ENCODE measurements around the gene B4GALT6. TPM values are rescaled to one million over a fixed set of nuclear protein-coding genes. Genes with fewer than 3 reads are reported as not detected.

B4GALT6 gene
- total and polyA plus RNA-seq, 10 of the 15 experiments (the other 5 are each of a cell fraction or from before 2014, with no cell fraction given): 11.9 to 47.4 (median 18.0) TPM

DNA sequence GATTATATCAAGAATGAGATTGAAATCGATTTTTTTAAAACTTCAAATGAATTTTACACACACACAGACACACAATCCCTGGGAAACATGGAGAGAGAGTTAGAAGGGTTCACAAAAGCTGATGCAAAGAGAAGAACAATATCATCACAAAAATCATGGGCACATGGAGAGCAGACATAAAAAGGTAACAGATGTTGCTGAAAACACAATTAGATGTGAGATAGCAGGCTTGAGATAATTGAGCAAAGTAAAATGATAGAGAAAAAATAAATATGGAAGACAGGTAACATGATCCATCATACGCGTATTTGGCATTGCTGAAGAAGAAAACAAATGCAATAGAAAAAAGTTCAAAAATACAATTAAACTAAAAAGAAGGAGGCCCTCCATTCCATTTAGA lies 11.6 kb upstream of the B4GALT6 start:
- intact Hi-C loops (cut with micrococcal nuclease; ENCODE audit: unreplicated experiment): no loop called here

More for the DNA sequence above, 11.6 kb upstream of the B4GALT6 start:
- ATAC-seq (no peak), DNase-seq (ENCODE audit: low read depth, low spot score) (no peak), FAIRE-seq (no peak)
- in situ Hi-C loops (cut with MboI): no loop called here
- no peaks in the 10 kb centered on the region for H4K20me1 ChIP-seq (ENCODE audit: control insufficient read depth, insufficient read depth)
- TF ChIP-seq TAF1 (IDR thresholded peaks at IDR 0.05; ENCODE audit: borderline replicate concordance, low read depth, low read length) (no peak), CHD2 (IDR thresholded peaks at IDR 0.05; ENCODE audit: borderline replicate concordance, low read depth, low read length) (no peak), JUND (IDR thresholded peaks at IDR 0.05; ENCODE audit: low read depth, low read length) (no peak), FOXK2 (IDR thresholded peaks at IDR 0.05) (no peak), YY1 (IDR thresholded peaks at IDR 0.05; ENCODE audit: low read depth, low read length) (no peak), MTA2 (IDR thresholded peaks at IDR 0.05; ENCODE audit: low read depth) (no peak), ZNF274 (IDR thresholded peaks at IDR 0.05; ENCODE audit: insufficient read depth, insufficient read length) (no peak), NFYA (IDR thresholded peaks at IDR 0.05; ENCODE audit: borderline replicate concordance, low read depth, low read length) (no peak)
- TF ChIP-seq, protein P1, sequence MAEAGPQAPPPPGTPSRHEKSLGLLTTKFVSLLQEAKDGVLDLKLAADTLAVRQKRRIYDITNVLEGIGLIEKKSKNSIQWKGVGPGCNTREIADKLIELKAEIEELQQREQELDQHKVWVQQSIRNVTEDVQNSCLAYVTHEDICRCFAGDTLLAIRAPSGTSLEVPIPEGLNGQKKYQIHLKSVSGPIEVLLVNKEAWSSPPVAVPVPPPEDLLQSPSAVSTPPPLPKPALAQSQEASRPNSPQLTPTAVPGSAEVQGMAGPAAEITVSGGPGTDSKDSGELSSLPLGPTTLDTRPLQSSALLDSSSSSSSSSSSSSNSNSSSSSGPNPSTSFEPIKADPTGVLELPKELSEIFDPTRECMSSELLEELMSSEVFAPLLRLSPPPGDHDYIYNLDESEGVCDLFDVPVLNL (IDR thresholded peaks at IDR 0.05; ENCODE audit: low read depth, low read length): no peak
- TF ChIP-seq, protein P2, sequence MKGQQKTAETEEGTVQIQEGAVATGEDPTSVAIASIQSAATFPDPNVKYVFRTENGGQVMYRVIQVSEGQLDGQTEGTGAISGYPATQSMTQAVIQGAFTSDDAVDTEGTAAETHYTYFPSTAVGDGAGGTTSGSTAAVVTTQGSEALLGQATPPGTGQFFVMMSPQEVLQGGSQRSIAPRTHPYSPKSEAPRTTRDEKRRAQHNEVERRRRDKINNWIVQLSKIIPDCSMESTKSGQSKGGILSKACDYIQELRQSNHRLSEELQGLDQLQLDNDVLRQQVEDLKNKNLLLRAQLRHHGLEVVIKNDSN (IDR thresholded peaks at IDR 0.05; ENCODE audit: borderline replicate concordance, extremely low read length, insufficient read depth, low read depth, low read length): no peak
- TF ChIP-seq, protein P3, sequence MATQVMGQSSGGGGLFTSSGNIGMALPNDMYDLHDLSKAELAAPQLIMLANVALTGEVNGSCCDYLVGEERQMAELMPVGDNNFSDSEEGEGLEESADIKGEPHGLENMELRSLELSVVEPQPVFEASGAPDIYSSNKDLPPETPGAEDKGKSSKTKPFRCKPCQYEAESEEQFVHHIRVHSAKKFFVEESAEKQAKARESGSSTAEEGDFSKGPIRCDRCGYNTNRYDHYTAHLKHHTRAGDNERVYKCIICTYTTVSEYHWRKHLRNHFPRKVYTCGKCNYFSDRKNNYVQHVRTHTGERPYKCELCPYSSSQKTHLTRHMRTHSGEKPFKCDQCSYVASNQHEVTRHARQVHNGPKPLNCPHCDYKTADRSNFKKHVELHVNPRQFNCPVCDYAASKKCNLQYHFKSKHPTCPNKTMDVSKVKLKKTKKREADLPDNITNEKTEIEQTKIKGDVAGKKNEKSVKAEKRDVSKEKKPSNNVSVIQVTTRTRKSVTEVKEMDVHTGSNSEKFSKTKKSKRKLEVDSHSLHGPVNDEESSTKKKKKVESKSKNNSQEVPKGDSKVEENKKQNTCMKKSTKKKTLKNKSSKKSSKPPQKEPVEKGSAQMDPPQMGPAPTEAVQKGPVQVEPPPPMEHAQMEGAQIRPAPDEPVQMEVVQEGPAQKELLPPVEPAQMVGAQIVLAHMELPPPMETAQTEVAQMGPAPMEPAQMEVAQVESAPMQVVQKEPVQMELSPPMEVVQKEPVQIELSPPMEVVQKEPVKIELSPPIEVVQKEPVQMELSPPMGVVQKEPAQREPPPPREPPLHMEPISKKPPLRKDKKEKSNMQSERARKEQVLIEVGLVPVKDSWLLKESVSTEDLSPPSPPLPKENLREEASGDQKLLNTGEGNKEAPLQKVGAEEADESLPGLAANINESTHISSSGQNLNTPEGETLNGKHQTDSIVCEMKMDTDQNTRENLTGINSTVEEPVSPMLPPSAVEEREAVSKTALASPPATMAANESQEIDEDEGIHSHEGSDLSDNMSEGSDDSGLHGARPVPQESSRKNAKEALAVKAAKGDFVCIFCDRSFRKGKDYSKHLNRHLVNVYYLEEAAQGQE (IDR thresholded peaks at IDR 0.05; ENCODE audit: low read depth, low read length): no peak
- TF ChIP-seq, protein P4, sequence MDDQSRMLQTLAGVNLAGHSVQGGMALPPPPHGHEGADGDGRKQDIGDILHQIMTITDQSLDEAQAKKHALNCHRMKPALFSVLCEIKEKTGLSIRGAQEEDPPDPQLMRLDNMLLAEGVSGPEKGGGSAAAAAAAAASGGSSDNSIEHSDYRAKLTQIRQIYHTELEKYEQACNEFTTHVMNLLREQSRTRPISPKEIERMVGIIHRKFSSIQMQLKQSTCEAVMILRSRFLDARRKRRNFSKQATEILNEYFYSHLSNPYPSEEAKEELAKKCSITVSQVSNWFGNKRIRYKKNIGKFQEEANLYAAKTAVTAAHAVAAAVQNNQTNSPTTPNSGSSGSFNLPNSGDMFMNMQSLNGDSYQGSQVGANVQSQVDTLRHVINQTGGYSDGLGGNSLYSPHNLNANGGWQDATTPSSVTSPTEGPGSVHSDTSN (IDR thresholded peaks at IDR 0.05; ENCODE audit: insufficient replicate concordance, low read depth, low read length): no peak
- TF ChIP-seq, protein P5, sequence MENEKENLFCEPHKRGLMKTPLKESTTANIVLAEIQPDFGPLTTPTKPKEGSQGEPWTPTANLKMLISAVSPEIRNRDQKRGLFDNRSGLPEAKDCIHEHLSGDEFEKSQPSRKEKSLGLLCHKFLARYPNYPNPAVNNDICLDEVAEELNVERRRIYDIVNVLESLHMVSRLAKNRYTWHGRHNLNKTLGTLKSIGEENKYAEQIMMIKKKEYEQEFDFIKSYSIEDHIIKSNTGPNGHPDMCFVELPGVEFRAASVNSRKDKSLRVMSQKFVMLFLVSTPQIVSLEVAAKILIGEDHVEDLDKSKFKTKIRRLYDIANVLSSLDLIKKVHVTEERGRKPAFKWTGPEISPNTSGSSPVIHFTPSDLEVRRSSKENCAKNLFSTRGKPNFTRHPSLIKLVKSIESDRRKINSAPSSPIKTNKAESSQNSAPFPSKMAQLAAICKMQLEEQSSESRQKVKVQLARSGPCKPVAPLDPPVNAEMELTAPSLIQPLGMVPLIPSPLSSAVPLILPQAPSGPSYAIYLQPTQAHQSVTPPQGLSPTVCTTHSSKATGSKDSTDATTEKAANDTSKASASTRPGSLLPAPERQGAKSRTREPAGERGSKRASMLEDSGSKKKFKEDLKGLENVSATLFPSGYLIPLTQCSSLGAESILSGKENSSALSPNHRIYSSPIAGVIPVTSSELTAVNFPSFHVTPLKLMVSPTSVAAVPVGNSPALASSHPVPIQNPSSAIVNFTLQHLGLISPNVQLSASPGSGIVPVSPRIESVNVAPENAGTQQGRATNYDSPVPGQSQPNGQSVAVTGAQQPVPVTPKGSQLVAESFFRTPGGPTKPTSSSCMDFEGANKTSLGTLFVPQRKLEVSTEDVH (IDR thresholded peaks at IDR 0.05; ENCODE audit: low read depth, partially characterized antibody): no peak
- BruUV-seq (replicated peaks): no TSS peak
- H3K9me3 ChIP-seq (replicated peaks; ENCODE audit: control insufficient read depth, insufficient read depth, low read length): no peaks in the 10 kb centered on the region; the same call in 1 of the 3 replicates
- H3K4me3 ChIP-seq: no peak overlapping the region
- no peaks in the 10 kb centered on the region for H3K4me1 ChIP-seq (ENCODE audit: control insufficient read depth, insufficient read depth, low read length)
- ChIA-PET RAD21 (ENCODE audit: unreplicated experiment) (interaction anchor here (0.9 kb wide), 1 partner anchor 26 kb away, joined by 3 read pairs; no protein-coding TSS in a partner anchor), CTCF (interaction anchor here (1.0 to 1.1 kb wide), 2 partner anchors 26 to 140 kb away, joined by 3 read pairs; no protein-coding TSS in a partner anchor), POLR2A (no interaction called here), SMC1A (ENCODE audit: uncharacterized antibody, unreplicated experiment) (interaction anchor here (0.6 kb wide), 1 partner anchor 1506 kb away, joined by 3 read pairs; no protein-coding TSS in a partner anchor)
- H3K36me3 ChIP-seq (ENCODE audit: control insufficient read depth in 2 of 2, insufficient read depth in 2 of 2, low read length in 1 of 2): no peaks in the 10 kb centered on the region
- H3K4me2 ChIP-seq (ENCODE audit: control insufficient read depth, insufficient read depth): no peak overlapping the region
- 67% methylated on average over 3 of the region's 3 CpGs for WGBS (ENCODE audit: insufficient coverage, insufficient replicate concordance, low lambda C conversion rate, missing lambda C conversion rate)
- H3K79me2 ChIP-seq (ENCODE audit: control insufficient read depth, insufficient read depth, low read length): no peaks in the 10 kb centered on the region
- no peaks in the 10 kb centered on the region for H3K27me3 ChIP-seq (replicated peaks in 1 of 2; ENCODE audit: control insufficient read depth in 2 of 2, insufficient read depth in 2 of 2, low read length in 1 of 2)
- no peak overlapping the region for H3K9ac ChIP-seq (ENCODE audit: control insufficient read depth, insufficient read depth, low read length)
- H3K27ac ChIP-seq (ENCODE audit: control insufficient read depth, insufficient read depth): no peak overlapping the region
- H2AFZ ChIP-seq (ENCODE audit: control insufficient read depth, low read depth, low read length): no peak overlapping the region
